GM18499 (cell line): ENCODE results near the gene ZMIZ2.

Source experiments
- ATAC-seq: cut with Tn5 transposase; IDR thresholded peaks from one replicate; pipeline ENCODE4 v1.9.1; 2021; ENCODE audit warnings: moderate number of reproducible peaks; ENCODE audit not compliant: insufficient read depth, unreplicated experiment

The ZMIZ2 gene

GRCh38 chr7:44754802-44755697 lies 6.4 kb downstream of the ZMIZ2 start:
- no peak for ATAC-seq

GRCh38 chr7:44755698-44756627 lies 7.3 kb downstream of the ZMIZ2 start:
- no peak for ATAC-seq

- ATAC-seq: no peak
Measured at GRCh38 chr7:44756904-44757303, 8.3 kb downstream of the ZMIZ2 start.

GRCh38 chr7:44757311-44757710 lies 8.7 kb downstream of the ZMIZ2 start:
- no peak for ATAC-seq

GRCh38 chr7:44757739-44758138 lies 9.1 kb downstream of the ZMIZ2 start:
- no peak for ATAC-seq

- no peak for ATAC-seq
Measured at GRCh38 chr7:44759246-44759645, 10.6 kb downstream of the ZMIZ2 start.

GRCh38 chr7:44760034-44760580 lies 11.5 kb downstream of the ZMIZ2 start:
- ATAC-seq: no peak

- ATAC-seq: no peak
Measured at GRCh38 chr7:44761207-44762161, 12.8 kb downstream of the ZMIZ2 start.

GRCh38 chr7:44762300-44762699 lies 13.7 kb downstream of the ZMIZ2 start:
- ATAC-seq: no peak

GRCh38 chr7:44762726-44763522 lies 14.3 kb downstream of the ZMIZ2 start:
- no peak for ATAC-seq

GRCh38 chr7:44764081-44764480 lies 15.4 kb downstream of the ZMIZ2 start:
- no peak for ATAC-seq

GRCh38 chr7:44764665-44765578 lies 16.3 kb downstream of the ZMIZ2 start:
- ATAC-seq: no peak

GRCh38 chr7:44765579-44766415 lies 17.1 kb downstream of the ZMIZ2 start:
- no peak for ATAC-seq

GRCh38 chr7:44766416-44766801 lies 17.8 kb downstream of the ZMIZ2 start:
- ATAC-seq: no peak

GRCh38 chr7:44767134-44767911 lies 18.7 kb downstream of the ZMIZ2 start:
- no peak for ATAC-seq

- ATAC-seq: no peak
Measured at GRCh38 chr7:44767912-44768627, 19.4 kb downstream of the ZMIZ2 start.
